GM18951 (cell line): ENCODE results near the gene CNIH2.
"Not testable (repeated sequence)": the region's sequence is repeated elsewhere in the genome, so short reads cannot be mapped to it uniquely, and the experiment has no call there.

Experiments used
- POLR2A ChIP-seq: IDR thresholded peaks from 4 replicates; pipeline ENCODE4 v1.6.1; 2011; ENCODE audit warnings: mild to moderate bottlenecking; ENCODE audit not compliant: insufficient read length, insufficient read depth; ENCODE audit errors: extremely low read depth
- in situ Hi-C: fragments of 300-500 bp; cut with MboI; formaldehyde crosslinking; loops from one replicate; pipeline ENCODE4 v1.12.0; 2022; ENCODE audit warnings: low sequenced_read_pairs, mixed read lengths, inconsistent platforms; ENCODE audit not compliant: unreplicated experiment

CNIH2 gene

GRCh38 chr11:66242095-66242765 lies 35.7 kb upstream of the CNIH2 start:
- no peak for TF ChIP-seq POLR2A
- in situ Hi-C loops = no loop called here

GRCh38 chr11:66243782-66244535 lies 34.0 kb upstream of the CNIH2 start:
- in situ Hi-C loops = no loop called here
- TF ChIP-seq POLR2A = no peak

- in situ Hi-C loops = no loop called here
- no peak for TF ChIP-seq POLR2A
These were observed 30.7 kb upstream of the CNIH2 start for GRCh38 chr11:66247295-66247694.

- no peak for TF ChIP-seq POLR2A
- in situ Hi-C loops = no loop called here
These were observed 30.2 kb upstream of the CNIH2 start for GRCh38 chr11:66247801-66248200.

GRCh38 chr11:66248903-66249302 lies 29.1 kb upstream of the CNIH2 start:
- no peak for TF ChIP-seq POLR2A
- in situ Hi-C loops = no loop called here

GRCh38 chr11:66251809-66252208 lies 26.2 kb upstream of the CNIH2 start:
- TF ChIP-seq POLR2A = no peak
- in situ Hi-C loops = no loop called here

GRCh38 chr11:66253081-66253480 lies 24.9 kb upstream of the CNIH2 start:
- in situ Hi-C loops = not testable (repeated sequence)

- in situ Hi-C loops = no loop called here
- TF ChIP-seq POLR2A = no peak
These were observed 19.5 kb upstream of the CNIH2 start for GRCh38 chr11:66258473-66258893.

- TF ChIP-seq POLR2A = no peak
- in situ Hi-C loops = no loop called here
These were observed 18.8 kb upstream of the CNIH2 start for GRCh38 chr11:66259225-66259624.

GRCh38 chr11:66259956-66260355 lies 18.0 kb upstream of the CNIH2 start:
- no peak for TF ChIP-seq POLR2A

GRCh38 chr11:66261578-66261977 lies 16.4 kb upstream of the CNIH2 start:
- TF ChIP-seq POLR2A = no peak
- in situ Hi-C loops = no loop called here

More at GRCh38 chr11:66259956-66260355, 18.0 kb upstream of the CNIH2 start:
- in situ Hi-C loops = no loop called here

- TF ChIP-seq POLR2A = no peak
- in situ Hi-C loops = no loop called here
These were observed 15.8 kb upstream of the CNIH2 start for GRCh38 chr11:66262191-66262590.

- TF ChIP-seq POLR2A = no peak
- in situ Hi-C loops = no loop called here
These were observed 15.3 kb upstream of the CNIH2 start for GRCh38 chr11:66262696-66263095.

GRCh38 chr11:66263231-66263630 lies 14.7 kb upstream of the CNIH2 start:
- no peak for TF ChIP-seq POLR2A
- in situ Hi-C loops = no loop called here

GRCh38 chr11:66263785-66264184 lies 14.2 kb upstream of the CNIH2 start:
- TF ChIP-seq POLR2A = no peak
- in situ Hi-C loops = no loop called here

GRCh38 chr11:66264383-66264782 lies 13.6 kb upstream of the CNIH2 start:
- in situ Hi-C loops = no loop called here
- TF ChIP-seq POLR2A = no peak
